Prostate gland (tissue), 2 donors: ENCODE data around the gene SLC2A4RG. TPM values are rescaled to one million over a fixed set of nuclear protein-coding genes. Genes with fewer than 3 reads are reported as not detected.

ENCODE experiments used
- DNase-seq: peaks from one replicate; pipeline ENCODE4 v3.0.0-alpha.2; 2019; ENCODE audit warnings: low spot score
- H3K27ac ChIP-seq, 2 donors: fragments of 200-600 bp; sonication (generic); 2 replicates each; pipeline ENCODE4 v1.5.1; 2017 to 2019
- H3K27me3 ChIP-seq: fragments of 200-600 bp; sonication (generic); replicated peaks from 2 replicates; pipeline ENCODE4 v1.5.1; 2019; ENCODE audit not compliant: insufficient read depth
- H3K36me3 ChIP-seq, 2 donors: fragments of 200-600 bp; sonication (generic); 1 replicate in 1 of 2; 2 replicates in 1 of 2; pipeline versions ENCODE4 v1.5.1 to v1.8.1; 2017 to 2019
- H3K4me1 ChIP-seq: fragments of 200-600 bp; sonication (generic); replicated peaks from 2 replicates; pipeline ENCODE4 v1.5.1; 2019
- H3K4me3 ChIP-seq, 2 donors: fragments of 200-600 bp; sonication (generic); 2 replicates each; pipeline ENCODE4 v1.5.1; 2017 to 2019
- H3K9me3 ChIP-seq: fragments of 200-600 bp; sonication (generic); 2 replicates; pipeline ENCODE4 v1.5.1; 2017
- CTCF ChIP-seq, 4 experiments: fragments of 200-600 bp in 2 of 4; fragments of 450-650 bp in 2 of 4; sonication (generic) in 2 of 4; IDR thresholded peaks; 1 replicate in 3 of 4; 2 replicates in 1 of 4; pipeline ENCODE4 v1.5.1; 2016 to 2019; ENCODE audit warnings: antibody characterized with exemption in 4 of 4, mild to moderate bottlenecking in 2 of 4, moderate library complexity in 2 of 4
- POLR2A ChIP-seq: fragments of 450-650 bp; IDR thresholded peaks from one replicate; pipeline ENCODE4 v1.6.1; 2016; ENCODE audit warnings: antibody characterized with exemption, mild to moderate bottlenecking
- POLR2AphosphoS5 ChIP-seq: sonication (generic); formaldehyde crosslinking; IDR thresholded peaks from one replicate; pipeline ENCODE4 v1.6.1; 2017; ENCODE audit warnings: antibody characterized with exemption
- WGBS: methylation state at CpG from one replicate; pipeline ENCODE4 v1.1.5; 2018; 5-methylcytosine and 5-hydroxymethylcytosine counted together
- intact Hi-C: fragments of 100-400 bp; cut with DNase I; formaldehyde crosslinking; loops from one replicate; pipeline ENCODE4 v1.14.2; 2022
- total RNA-seq, 2 donors: library from RNA; depleted of rRNA; stranded (reverse); fragments of >200 nt; gene quantifications; one replicate each; pipeline ENCODE4 v1.1.0, GENCODE V29; 2016

The SLC2A4RG gene
- total RNA-seq, 2 donors from 2014 or later = 140 to 155 TPM

- H3K4me1 ChIP-seq = no peaks in the 10 kb centered on the region
- no peak overlapping the region for H3K4me3 ChIP-seq
- intact Hi-C loops = loop anchor here (10.0 kb wide), 1 partner anchor 216 kb away; the partner anchor contains the start of gene ZNF512B
- no peak for TF ChIP-seq CTCF (IDR thresholded peaks at IDR 0.05)
- no peak for TF ChIP-seq POLR2A
- TF ChIP-seq POLR2AphosphoS5 = no peak
- H3K27me3 ChIP-seq = no peaks in the 10 kb centered on the region
- H3K27ac ChIP-seq = no peak overlapping the region
- no peaks in the 10 kb centered on the region for H3K9me3 ChIP-seq
- DNase-seq = no peak
- WGBS = 91% methylated on average over 11 of the region's 11 CpGs
- no peaks in the 10 kb centered on the region for H3K36me3 ChIP-seq
Measured at GRCh38 chr20:63748934-63749270, 9.3 kb downstream of the SLC2A4RG start.

- TF ChIP-seq POLR2AphosphoS5 = no peak
- TF ChIP-seq POLR2A = no peak
- no peak for TF ChIP-seq CTCF (IDR thresholded peaks at IDR 0.05)
- no peaks in the 10 kb centered on the region for H3K9me3 ChIP-seq
- H3K27ac ChIP-seq = no peak overlapping the region
- no peaks in the 10 kb centered on the region for H3K27me3 ChIP-seq
- intact Hi-C loops = loop anchor here (10.0 kb wide), 1 partner anchor 215 kb away; the partner anchor contains the start of gene ZNF512B
- H3K4me3 ChIP-seq = no peak overlapping the region
- H3K4me1 ChIP-seq = no peaks in the 10 kb centered on the region
- no peak for DNase-seq
- 93% methylated on average over 16 of the region's 16 CpGs for WGBS
- no peaks in the 10 kb centered on the region for H3K36me3 ChIP-seq
Measured at GRCh38 chr20:63749597-63750508, 10.3 kb downstream of the SLC2A4RG start.

DNA sequence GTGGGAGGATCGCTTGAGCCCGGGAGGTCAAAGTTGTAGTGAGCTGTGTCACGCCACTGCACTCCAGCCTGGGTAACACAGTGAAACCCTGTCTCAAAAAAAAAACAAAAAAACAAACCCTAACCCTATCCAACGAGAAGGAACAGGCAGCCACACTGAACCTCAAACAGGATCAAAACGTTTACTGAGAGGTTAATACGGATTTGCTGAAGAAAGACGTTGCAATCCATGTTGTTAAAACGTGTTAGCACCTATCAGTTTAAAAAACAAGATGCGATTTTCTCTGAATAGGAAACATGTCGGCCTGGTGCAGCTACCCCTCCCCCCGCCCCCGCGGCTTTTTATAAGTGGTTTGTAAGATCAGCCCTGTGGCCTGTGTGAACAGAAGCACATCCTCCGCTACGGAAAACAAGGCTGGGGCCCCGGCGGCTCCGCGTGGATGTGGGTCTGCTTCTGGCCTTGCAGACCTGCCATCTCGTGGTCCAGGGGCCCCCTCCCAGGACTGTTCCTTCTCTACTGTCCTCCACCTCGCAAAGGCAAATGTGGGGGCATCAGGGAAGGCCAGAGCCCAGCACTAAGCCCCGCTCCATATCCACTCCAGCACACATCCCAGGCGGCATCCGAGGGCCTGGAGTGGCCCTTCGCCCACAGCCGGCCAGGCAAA, 11.4 kb downstream of the SLC2A4RG start:
- no peaks in the 10 kb centered on the region for H3K27me3 ChIP-seq
- H3K4me3 ChIP-seq = no peak overlapping the region
- no peaks in the 10 kb centered on the region for H3K4me1 ChIP-seq
- no peak for DNase-seq
- no peaks in the 10 kb centered on the region for H3K9me3 ChIP-seq
- intact Hi-C loops = no loop called here
- WGBS = 53% methylated on average over 26 of the region's 26 CpGs
- TF ChIP-seq POLR2AphosphoS5 (no peak), POLR2A (no peak), CTCF (IDR thresholded peaks at IDR 0.05) (no peak)
- no peak overlapping the region for H3K27ac ChIP-seq
- no peaks in the 10 kb centered on the region for H3K36me3 ChIP-seq

DNA sequence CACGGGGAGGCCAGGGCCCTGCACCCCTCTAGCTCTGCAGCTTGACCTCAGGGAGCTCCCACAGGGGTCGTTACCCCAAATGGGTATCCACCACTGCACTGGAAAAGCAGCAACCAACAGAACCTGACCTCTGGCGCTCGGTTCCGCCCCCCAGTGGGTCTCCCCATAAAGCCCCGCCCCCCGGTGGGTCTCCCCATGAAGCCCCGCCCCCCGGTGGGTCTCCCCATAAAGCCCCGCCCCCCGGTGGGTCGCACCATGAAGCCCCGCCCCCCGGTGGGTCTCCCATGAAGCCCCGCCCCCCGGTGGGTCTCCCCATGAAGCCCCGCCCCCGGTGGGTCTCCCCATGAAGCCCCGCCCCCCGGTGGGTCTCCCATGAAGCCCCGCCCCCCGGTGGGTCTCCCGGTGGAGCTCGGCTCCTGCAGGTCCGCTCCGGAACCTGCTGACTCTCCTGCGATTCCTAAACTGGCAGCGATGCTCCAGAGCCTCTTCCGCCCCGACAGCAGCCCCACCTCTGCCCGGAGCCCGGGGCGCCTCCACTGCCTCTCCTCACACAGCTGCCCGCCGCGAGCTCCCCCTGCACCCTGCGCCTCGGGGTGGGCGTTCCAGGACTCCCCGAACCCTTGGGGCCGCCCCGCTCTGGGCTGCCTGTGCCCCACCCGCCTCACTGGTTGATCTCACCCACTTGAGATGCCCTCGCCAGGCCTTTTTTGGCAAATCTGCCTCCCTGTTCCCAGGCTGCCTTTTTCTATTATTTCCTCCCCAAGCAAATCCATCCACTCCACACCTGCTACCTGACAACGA, 12.1 kb downstream of the SLC2A4RG start:
- Histone ChIP-seq H3K4me1 (no peaks in the 10 kb centered on the region), H3K27ac (no peak overlapping the region), H3K9me3 (no peaks in the 10 kb centered on the region), H3K4me3 (no peak overlapping the region), H3K36me3 (no peaks in the 10 kb centered on the region), H3K27me3 (no peaks in the 10 kb centered on the region)
- no peak for DNase-seq
- 83% methylated on average over 26 of the region's 45 CpGs for WGBS
- intact Hi-C loops = no loop called here
- no peak for TF ChIP-seq POLR2AphosphoS5
- TF ChIP-seq POLR2A = no peak
- no peak for TF ChIP-seq CTCF (IDR thresholded peaks at IDR 0.05)
